Common myeloid progenitor, CD34-positive (primary cell): ENCODE data around the gene TAC3.
"Not testable (repeated sequence)": the region's sequence is repeated elsewhere in the genome, so short reads cannot be mapped to it uniquely, and the experiment has no call there.

Experiments
- CTCF ChIA-PET: fragments of 350-600 bp; sonication (Branson Sonifier 250); formaldehyde crosslinking; loops from one replicate; lab custom pipeline; 2021; ENCODE audit warnings: antibody characterized with exemption; lab: Charles Lee
- POLR2A ChIA-PET: fragments of 350-600 bp; sonication (Branson Sonifier 250); formaldehyde crosslinking; loops from one replicate; lab custom pipeline; 2021; ENCODE audit warnings: antibody characterized with exemption; lab: Charles Lee
- DNase-seq, 3 donors: peaks; one replicate each; pipeline versions ENCODE4 v3.0.0 to v3.0.0-alpha.2; 2013
- H3K27ac ChIP-seq, 2 experiments: 1 replicate in 1 of 2; 2 replicates in 1 of 2; pipeline ENCODE4 v1.7.0; 2013; ENCODE audit warnings: inconsistent platforms in 2 of 2, low read length in 2 of 2, mild to moderate bottlenecking in 2 of 2, low read depth in 1 of 2, moderate library complexity in 1 of 2; ENCODE audit not compliant: severe bottlenecking in 2 of 2, insufficient read depth in 1 of 2, poor library complexity in 1 of 2
- H3K27me3 ChIP-seq, 5 experiments: replicated peaks in 2 of 5; 1 replicate in 3 of 5; 2 replicates in 2 of 5; pipeline versions ENCODE4 v1.6.1 to v1.7.0; 2013; ENCODE audit warnings: low read length in 4 of 5, mild to moderate bottlenecking in 2 of 5, moderate library complexity in 2 of 5, inconsistent platforms in 1 of 5; ENCODE audit not compliant: insufficient read depth in 5 of 5, control insufficient read depth in 4 of 5
- H3K36me3 ChIP-seq, 4 experiments: 1 replicate in 2 of 4; 2 replicates in 2 of 4; pipeline versions ENCODE4 v1.6.1 to v1.7.0; 2013; ENCODE audit warnings: low read length in 3 of 4, control low read depth in 1 of 4, mild to moderate bottlenecking in 1 of 4; ENCODE audit not compliant: control insufficient read depth in 4 of 4, insufficient read depth in 4 of 4
- H3K4me1 ChIP-seq, 4 experiments: 1 replicate in 3 of 4; 2 replicates in 1 of 4; pipeline versions ENCODE4 v1.6.1 to v1.7.1; 2013; ENCODE audit warnings: low read length in 3 of 4, mild to moderate bottlenecking in 3 of 4, control low read depth in 1 of 4, inconsistent platforms in 1 of 4, moderate library complexity in 1 of 4; ENCODE audit not compliant: control insufficient read depth in 4 of 4, insufficient read depth in 4 of 4; ENCODE audit errors: control extremely low read depth in 1 of 4
- H3K4me3 ChIP-seq, 7 experiments: 1 replicate in 4 of 7; 2 replicates in 3 of 7; pipeline versions ENCODE4 v1.5.1 to v1.7.0; 2013; ENCODE audit warnings: mild to moderate bottlenecking in 7 of 7, low read length in 6 of 7, moderate library complexity in 6 of 7, inconsistent platforms in 2 of 7, low read depth in 2 of 7, control low read depth in 1 of 7; ENCODE audit not compliant: insufficient read depth in 4 of 7, control insufficient read depth in 1 of 7; ENCODE audit errors: extremely low read depth in 1 of 7
- H3K9me3 ChIP-seq, 5 experiments: 1 replicate in 4 of 5; 2 replicates in 1 of 5; pipeline versions ENCODE4 v1.6.1 to v1.7.1; 2013; ENCODE audit warnings: low read length in 4 of 5, mild to moderate bottlenecking in 2 of 5, inconsistent platforms in 1 of 5, low read depth in 1 of 5, moderate library complexity in 1 of 5; ENCODE audit not compliant: control insufficient read depth in 4 of 5, insufficient read depth in 2 of 5; ENCODE audit errors: control extremely low read depth in 1 of 5
- WGBS: methylation state at CpG from one replicate; pipeline ENCODE4 v1.1.5; 2013; ENCODE audit not compliant: insufficient coverage; 5-methylcytosine and 5-hydroxymethylcytosine counted together

Gene TAC3

DNA sequence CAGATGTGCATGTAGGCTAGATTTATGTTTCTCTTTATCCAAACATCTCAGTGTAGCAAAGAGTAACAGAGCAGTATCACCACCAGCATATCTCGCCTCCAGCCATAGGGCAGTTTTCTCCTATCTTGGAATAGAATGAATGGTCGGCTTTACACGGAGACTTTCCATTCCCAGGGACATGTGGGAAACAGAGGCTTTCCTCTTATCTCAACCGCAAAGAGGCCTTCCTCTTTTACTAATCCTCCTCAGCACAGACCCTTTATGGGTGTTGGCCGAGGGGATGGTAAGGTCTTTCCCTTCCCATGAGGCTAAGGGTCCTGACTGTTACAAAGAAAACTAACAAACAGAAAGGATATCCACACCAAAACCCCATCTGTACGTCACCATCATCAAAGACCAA, 47.4 kb downstream of the TAC3 start:
- H3K4me3 ChIP-seq, H3K36me3 ChIP-seq, H3K4me1 ChIP-seq, H3K27ac ChIP-seq, DNase-seq, H3K9me3 ChIP-seq, CTCF ChIA-PET, H3K27me3 ChIP-seq, POLR2A ChIA-PET: not testable (repeated sequence)
- 50% methylated on average over 1 of the region's 6 CpGs for WGBS

DNA sequence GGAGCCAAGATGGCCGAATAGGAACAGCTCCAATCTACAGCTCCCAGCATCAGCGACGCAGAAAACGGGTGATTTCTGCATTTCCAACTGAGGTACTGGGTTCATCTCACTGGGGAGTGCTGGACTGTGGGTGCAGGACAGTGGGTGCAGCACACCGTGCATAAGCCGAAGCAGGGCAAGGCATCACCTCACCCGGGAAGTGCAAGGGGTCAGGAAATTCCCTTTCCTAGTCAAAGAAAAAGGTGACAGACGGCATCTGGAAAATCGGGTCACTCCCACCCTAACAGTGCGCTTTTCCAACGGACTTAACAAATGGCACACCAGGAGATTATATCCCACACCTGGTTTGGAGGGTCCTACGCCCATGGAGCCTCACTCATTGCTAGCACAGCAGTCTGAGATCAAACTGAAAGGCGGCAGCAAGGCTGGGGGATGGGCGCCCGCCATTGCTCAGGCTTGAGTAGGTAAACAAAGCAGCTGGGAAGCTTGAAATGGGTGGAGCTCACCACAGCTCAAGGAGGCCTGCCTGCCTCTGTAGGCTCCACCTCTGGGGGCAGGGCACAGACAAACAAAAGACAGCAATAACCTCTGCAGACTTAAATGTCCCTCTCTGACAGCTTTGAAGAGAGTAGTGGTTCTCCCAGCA, 50.2 kb downstream of the TAC3 start:
- CTCF ChIA-PET, H3K27me3 ChIP-seq, POLR2A ChIA-PET, H3K9me3 ChIP-seq, H3K4me1 ChIP-seq, H3K4me3 ChIP-seq, H3K27ac ChIP-seq, H3K36me3 ChIP-seq, DNase-seq: not testable (repeated sequence)
- 94% methylated on average over 14 of the region's 15 CpGs for WGBS

DNA sequence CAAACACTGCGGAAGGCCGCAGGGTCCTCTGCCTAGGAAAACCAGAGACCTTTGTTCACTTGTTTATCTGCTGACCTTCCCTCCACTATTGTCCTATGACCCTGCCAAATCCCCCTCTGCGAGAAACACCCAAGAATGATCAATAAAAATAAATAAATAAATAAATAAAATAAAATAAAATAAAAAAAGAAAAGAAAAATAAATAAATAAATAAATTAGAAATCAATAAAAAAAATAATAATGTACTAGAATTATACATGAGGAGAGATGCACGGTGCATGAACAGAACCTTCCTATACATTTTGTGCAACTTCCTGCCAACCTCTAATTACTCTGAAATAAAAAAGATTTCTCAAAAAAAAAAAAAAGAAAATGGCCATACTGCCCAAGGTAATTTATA, 51.2 kb downstream of the TAC3 start:
- CTCF ChIA-PET, H3K27ac ChIP-seq, POLR2A ChIA-PET, H3K9me3 ChIP-seq, H3K27me3 ChIP-seq, H3K4me1 ChIP-seq, H3K36me3 ChIP-seq, DNase-seq, H3K4me3 ChIP-seq: not testable (repeated sequence)
- WGBS, result no CpG with 5 or more reads among the region's 4 CpGs

DNA sequence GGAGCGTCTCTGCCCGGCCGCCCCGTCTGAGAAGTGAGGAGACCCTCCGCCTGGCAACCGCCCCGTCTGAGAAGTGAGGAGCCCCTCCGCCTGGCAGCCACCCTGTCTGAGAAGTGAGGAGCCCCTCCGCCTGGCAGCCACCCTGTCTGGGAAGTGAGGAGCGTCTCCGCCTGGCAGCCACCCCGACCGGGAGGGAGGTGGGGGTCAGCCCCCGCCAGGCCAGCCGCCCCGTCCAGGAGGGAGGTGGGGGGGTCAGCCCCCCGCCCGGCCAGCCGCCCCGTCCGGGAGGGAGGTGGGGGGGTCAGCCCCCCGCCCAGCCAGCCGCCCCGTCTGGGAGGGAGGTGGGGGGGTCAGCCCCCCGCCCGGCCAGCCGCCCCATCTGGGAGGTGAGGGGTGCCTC, 52.8 kb downstream of the TAC3 start:
- POLR2A ChIA-PET, result not testable (repeated sequence)

DNA sequence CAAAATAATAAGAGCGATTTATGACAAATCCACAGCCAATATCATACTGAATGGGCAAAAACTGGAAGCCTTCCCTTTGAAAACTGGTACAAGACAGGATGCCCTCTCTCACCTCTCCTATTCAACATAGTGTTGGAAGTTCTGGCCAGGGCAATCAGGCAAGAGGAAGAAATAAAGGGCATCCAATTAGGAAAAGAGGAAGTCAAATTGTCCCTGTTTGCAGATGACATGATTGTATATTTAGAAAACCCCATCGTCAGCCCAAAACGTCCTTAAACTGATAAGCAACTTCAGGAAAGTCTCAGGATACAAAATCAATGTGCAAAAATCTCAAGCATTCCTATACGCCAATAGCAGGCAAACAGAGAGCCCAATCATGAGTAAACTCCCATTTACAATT, 54.1 kb downstream of the TAC3 start:
- H3K4me1 ChIP-seq, DNase-seq, POLR2A ChIA-PET, H3K27me3 ChIP-seq, H3K27ac ChIP-seq, CTCF ChIA-PET, H3K36me3 ChIP-seq, H3K4me3 ChIP-seq: not testable (repeated sequence)
- 48% methylated on average over 3 of the region's 4 CpGs for WGBS
- peaks cover 0 to 13% (median 9%) of the 10 kb centered on the region in 5 experiments for H3K9me3 ChIP-seq

More for the DNA sequence above, 52.8 kb downstream of the TAC3 start:
- H3K4me1 ChIP-seq, H3K36me3 ChIP-seq, H3K27me3 ChIP-seq, H3K27ac ChIP-seq, DNase-seq, H3K4me3 ChIP-seq, CTCF ChIA-PET, H3K9me3 ChIP-seq: not testable (repeated sequence)
- WGBS, result no CpG with 5 or more reads among the region's 27 CpGs
